ENCODE results near the gene SLC35F3. TPM values are rescaled to one million over a fixed set of nuclear protein-coding genes. Genes with fewer than 3 reads are reported as not detected.

The SLC35F3 gene
- total and polyA plus RNA-seq, 2 donors from 2014 or later: 0.41 to 0.66 TPM

DNA sequence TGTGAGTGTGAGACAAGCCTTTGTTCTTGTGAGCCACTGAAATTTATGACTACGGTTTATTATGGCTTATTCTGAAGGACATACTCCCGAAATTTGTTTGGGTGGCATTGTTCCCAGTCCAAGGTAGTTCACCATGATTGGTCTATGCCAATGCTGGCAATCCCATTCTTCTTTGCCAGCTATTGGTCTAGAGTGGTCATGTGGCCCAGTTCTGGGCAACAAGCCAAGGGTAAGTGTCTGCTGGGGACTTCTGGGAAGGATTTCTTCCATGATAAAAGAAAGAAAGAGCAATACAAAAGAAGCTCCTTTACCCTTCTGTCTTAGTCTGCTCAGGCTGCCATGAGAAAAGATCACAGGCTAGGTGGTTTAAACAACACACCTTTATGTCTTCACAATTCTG lies 201.6 kb downstream of the SLC35F3 start:
- TF ChIP-seq, protein P1, sequence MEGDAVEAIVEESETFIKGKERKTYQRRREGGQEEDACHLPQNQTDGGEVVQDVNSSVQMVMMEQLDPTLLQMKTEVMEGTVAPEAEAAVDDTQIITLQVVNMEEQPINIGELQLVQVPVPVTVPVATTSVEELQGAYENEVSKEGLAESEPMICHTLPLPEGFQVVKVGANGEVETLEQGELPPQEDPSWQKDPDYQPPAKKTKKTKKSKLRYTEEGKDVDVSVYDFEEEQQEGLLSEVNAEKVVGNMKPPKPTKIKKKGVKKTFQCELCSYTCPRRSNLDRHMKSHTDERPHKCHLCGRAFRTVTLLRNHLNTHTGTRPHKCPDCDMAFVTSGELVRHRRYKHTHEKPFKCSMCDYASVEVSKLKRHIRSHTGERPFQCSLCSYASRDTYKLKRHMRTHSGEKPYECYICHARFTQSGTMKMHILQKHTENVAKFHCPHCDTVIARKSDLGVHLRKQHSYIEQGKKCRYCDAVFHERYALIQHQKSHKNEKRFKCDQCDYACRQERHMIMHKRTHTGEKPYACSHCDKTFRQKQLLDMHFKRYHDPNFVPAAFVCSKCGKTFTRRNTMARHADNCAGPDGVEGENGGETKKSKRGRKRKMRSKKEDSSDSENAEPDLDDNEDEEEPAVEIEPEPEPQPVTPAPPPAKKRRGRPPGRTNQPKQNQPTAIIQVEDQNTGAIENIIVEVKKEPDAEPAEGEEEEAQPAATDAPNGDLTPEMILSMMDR (IDR thresholded peaks at IDR 0.05; ENCODE audit: borderline replicate concordance, extremely low read depth, insufficient read depth): no peak
- intact Hi-C loops (cut with DNase I): no loop called here
- Histone ChIP-seq H3K27me3 (ENCODE audit: control insufficient read depth, insufficient read depth, low read length) (no peaks in the 10 kb centered on the region), H3K36me3 (ENCODE audit: control insufficient read depth in 2 of 3, insufficient read depth in 3 of 3, low read length in 3 of 3) (no peaks in the 10 kb centered on the region), H3K4me1 (ENCODE audit: control insufficient read depth in 2 of 3, insufficient read depth in 2 of 3, low read depth in 1 of 3, low read length in 3 of 3) (no peaks in the 10 kb centered on the region), H3K9me3 (ENCODE audit: control insufficient read depth in 2 of 3, insufficient read depth in 1 of 3, low read length in 3 of 3) (no peaks in the 10 kb centered on the region), H3K27ac (ENCODE audit: low read depth in 2 of 2, low read length in 2 of 2) (no peak overlapping the region), H3K9ac (ENCODE audit: low read length in 3 of 3) (no peak overlapping the region), H3K4me3 (ENCODE audit: low read length in 3 of 3) (no peak overlapping the region)
- DNase-seq (no peak), FAIRE-seq (no peak)

DNA sequence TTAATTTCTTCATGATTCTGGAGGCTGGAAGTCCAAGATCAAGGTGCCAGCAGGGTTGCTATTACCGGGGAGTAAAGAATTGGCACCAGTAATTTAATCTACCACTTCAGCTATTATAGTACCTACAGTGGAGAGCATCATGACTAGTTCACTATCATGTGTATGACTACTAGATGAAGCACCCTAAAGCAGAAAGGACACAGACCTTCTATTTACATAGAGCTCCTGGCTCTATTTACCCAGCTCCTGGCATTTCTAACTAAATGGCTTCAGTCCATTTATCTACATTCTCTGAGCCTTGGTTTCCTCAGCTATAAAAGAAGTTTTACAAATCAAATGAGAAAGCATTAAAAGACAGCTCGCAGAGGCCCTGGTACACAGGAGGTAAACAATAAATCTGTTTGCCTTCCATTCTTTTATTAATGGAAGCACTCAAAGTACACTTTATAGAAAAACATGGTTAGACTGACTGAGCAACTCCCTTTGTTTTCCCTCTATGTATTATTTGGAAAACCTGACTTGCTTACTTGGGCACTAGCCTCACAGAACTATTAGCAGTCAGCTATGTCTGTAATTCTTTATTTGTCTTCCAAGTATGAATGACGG lies 203.0 kb downstream of the SLC35F3 start:
- Histone ChIP-seq H3K9me3 (ENCODE audit: control insufficient read depth in 2 of 3, insufficient read depth in 1 of 3, low read length in 3 of 3) (no peaks in the 10 kb centered on the region), H3K4me1 (ENCODE audit: control insufficient read depth in 2 of 3, insufficient read depth in 2 of 3, low read depth in 1 of 3, low read length in 3 of 3) (no peaks in the 10 kb centered on the region), H3K9ac (ENCODE audit: low read length in 3 of 3) (no peak overlapping the region), H3K27ac (ENCODE audit: low read depth in 2 of 2, low read length in 2 of 2) (no peak overlapping the region), H3K27me3 (ENCODE audit: control insufficient read depth, insufficient read depth, low read length) (no peaks in the 10 kb centered on the region), H3K36me3 (ENCODE audit: control insufficient read depth in 2 of 3, insufficient read depth in 3 of 3, low read length in 3 of 3) (no peaks in the 10 kb centered on the region), H3K4me3 (ENCODE audit: low read length in 3 of 3) (no peak overlapping the region)
- intact Hi-C loops (cut with DNase I): no loop called here
- no peak for FAIRE-seq
- TF ChIP-seq, protein P1 (IDR thresholded peaks at IDR 0.05; ENCODE audit: borderline replicate concordance, extremely low read depth, insufficient read depth): no peak
- no peak for DNase-seq

DNA sequence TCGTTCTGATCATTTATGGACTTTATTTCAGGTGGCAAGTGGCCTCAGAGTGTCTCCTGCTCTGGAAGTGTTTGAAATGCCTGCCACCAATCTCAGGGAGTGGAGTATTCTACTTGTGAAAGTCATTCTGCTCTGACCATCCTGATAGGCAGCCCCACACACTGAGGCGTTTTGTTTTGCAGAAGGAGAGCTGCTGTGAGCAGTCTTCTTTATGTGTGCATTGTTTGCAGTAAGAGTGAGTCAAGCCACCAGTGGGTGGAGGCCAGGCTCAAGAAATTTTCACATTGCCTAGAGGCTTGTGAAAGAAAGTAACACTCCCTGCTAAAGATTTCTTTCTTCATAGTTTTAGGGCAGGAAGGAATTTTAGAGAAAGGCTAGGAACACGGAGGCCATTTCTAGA lies 204.4 kb downstream of the SLC35F3 start:
- no peak for FAIRE-seq
- intact Hi-C loops (cut with DNase I): no loop called here
- TF ChIP-seq, protein P1 (IDR thresholded peaks at IDR 0.05; ENCODE audit: borderline replicate concordance, extremely low read depth, insufficient read depth): no peak

DNA sequence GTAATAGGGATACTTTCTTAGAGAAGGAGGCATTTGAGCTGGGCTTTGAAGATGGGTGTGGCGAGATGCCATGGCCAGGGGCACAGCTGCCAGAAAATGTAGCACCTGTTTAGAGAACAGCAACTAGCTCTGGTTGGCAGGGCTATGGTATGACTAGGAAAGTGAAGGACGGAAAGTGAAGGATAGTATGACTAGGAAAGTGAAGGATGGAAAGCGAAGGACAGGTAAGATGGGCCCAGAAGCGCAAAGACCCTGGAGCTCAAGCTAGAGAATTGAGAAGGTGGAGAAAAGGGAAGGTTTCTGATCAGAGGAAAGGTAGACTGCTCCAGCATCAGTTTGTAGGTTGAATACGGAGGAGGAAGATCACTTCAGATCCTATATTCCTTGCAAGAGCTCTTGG lies 205.4 kb downstream of the SLC35F3 start:
- Histone ChIP-seq H3K9me3 (ENCODE audit: control insufficient read depth in 2 of 3, insufficient read depth in 1 of 3, low read length in 3 of 3) (no peaks in the 10 kb centered on the region), H3K36me3 (ENCODE audit: control insufficient read depth in 2 of 3, insufficient read depth in 3 of 3, low read length in 3 of 3) (no peaks in the 10 kb centered on the region), H3K9ac (ENCODE audit: low read length in 3 of 3) (no peak overlapping the region), H3K4me1 (ENCODE audit: control insufficient read depth in 2 of 3, insufficient read depth in 2 of 3, low read depth in 1 of 3, low read length in 3 of 3) (no peaks in the 10 kb centered on the region), H3K4me3 (ENCODE audit: low read length in 3 of 3) (no peak overlapping the region), H3K27me3 (ENCODE audit: control insufficient read depth, insufficient read depth, low read length) (no peaks in the 10 kb centered on the region), H3K27ac (ENCODE audit: low read depth in 2 of 2, low read length in 2 of 2) (no peak overlapping the region)
- FAIRE-seq (no peak), DNase-seq (no peak)
- TF ChIP-seq, protein P1 (IDR thresholded peaks at IDR 0.05; ENCODE audit: borderline replicate concordance, extremely low read depth, insufficient read depth): no peak
- intact Hi-C loops (cut with DNase I): no loop called here

More for the DNA sequence above, 204.4 kb downstream of the SLC35F3 start:
- no peak overlapping the region for H3K27ac ChIP-seq (ENCODE audit: low read depth in 2 of 2, low read length in 2 of 2)
- no peaks in the 10 kb centered on the region for H3K9me3 ChIP-seq (ENCODE audit: control insufficient read depth in 2 of 3, insufficient read depth in 1 of 3, low read length in 3 of 3)
- no peaks in the 10 kb centered on the region for H3K36me3 ChIP-seq (ENCODE audit: control insufficient read depth in 2 of 3, insufficient read depth in 3 of 3, low read length in 3 of 3)
- H3K4me1 ChIP-seq (ENCODE audit: control insufficient read depth in 2 of 3, insufficient read depth in 2 of 3, low read depth in 1 of 3, low read length in 3 of 3): no peaks in the 10 kb centered on the region
- DNase-seq: no peak
- no peak overlapping the region for H3K9ac ChIP-seq (ENCODE audit: low read length in 3 of 3)
- no peaks in the 10 kb centered on the region for H3K27me3 ChIP-seq (ENCODE audit: control insufficient read depth, insufficient read depth, low read length)
- no peak overlapping the region for H3K4me3 ChIP-seq (ENCODE audit: low read length in 3 of 3)

Measured in kidney (tissue), 14 donors.